ENCODE measurements around the gene PRXL2B.
"Not testable (repeated sequence)": the region's sequence is repeated elsewhere in the genome, so short reads cannot be mapped to it uniquely, and the experiment has no call there.

- TF ChIP-seq CTCF (conservative IDR thresholded peaks at IDR 0.05; ENCODE audit: low read depth in 2 of 2); EZH2 (IDR thresholded peaks at IDR 0.05; ENCODE audit: low read depth, unreplicated experiment); POLR2AphosphoS5 (IDR thresholded peaks at IDR 0.05; ENCODE audit: low read depth); EZH2phosphoT487 (IDR thresholded peaks at IDR 0.05; ENCODE audit: unreplicated experiment); ZNF331 (CRISPR knock-in tag; IDR thresholded peaks at IDR 0.05; ENCODE audit: low read depth); JUNB (IDR thresholded peaks at IDR 0.05; ENCODE audit: unreplicated experiment); NANOG (IDR thresholded peaks at IDR 0.05; ENCODE audit: borderline replicate concordance); CREB1 (CRISPR knock-in tag; IDR thresholded peaks at IDR 0.05; ENCODE audit: low read depth); STAT1 (IDR thresholded peaks at IDR 0.05; ENCODE audit: unreplicated experiment); ZNF114 (CRISPR knock-in tag; IDR thresholded peaks at IDR 0.05): not testable (repeated sequence)
- TF ChIP-seq, protein P1, sequence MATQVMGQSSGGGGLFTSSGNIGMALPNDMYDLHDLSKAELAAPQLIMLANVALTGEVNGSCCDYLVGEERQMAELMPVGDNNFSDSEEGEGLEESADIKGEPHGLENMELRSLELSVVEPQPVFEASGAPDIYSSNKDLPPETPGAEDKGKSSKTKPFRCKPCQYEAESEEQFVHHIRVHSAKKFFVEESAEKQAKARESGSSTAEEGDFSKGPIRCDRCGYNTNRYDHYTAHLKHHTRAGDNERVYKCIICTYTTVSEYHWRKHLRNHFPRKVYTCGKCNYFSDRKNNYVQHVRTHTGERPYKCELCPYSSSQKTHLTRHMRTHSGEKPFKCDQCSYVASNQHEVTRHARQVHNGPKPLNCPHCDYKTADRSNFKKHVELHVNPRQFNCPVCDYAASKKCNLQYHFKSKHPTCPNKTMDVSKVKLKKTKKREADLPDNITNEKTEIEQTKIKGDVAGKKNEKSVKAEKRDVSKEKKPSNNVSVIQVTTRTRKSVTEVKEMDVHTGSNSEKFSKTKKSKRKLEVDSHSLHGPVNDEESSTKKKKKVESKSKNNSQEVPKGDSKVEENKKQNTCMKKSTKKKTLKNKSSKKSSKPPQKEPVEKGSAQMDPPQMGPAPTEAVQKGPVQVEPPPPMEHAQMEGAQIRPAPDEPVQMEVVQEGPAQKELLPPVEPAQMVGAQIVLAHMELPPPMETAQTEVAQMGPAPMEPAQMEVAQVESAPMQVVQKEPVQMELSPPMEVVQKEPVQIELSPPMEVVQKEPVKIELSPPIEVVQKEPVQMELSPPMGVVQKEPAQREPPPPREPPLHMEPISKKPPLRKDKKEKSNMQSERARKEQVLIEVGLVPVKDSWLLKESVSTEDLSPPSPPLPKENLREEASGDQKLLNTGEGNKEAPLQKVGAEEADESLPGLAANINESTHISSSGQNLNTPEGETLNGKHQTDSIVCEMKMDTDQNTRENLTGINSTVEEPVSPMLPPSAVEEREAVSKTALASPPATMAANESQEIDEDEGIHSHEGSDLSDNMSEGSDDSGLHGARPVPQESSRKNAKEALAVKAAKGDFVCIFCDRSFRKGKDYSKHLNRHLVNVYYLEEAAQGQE (IDR thresholded peaks at IDR 0.05; ENCODE audit: unreplicated experiment), result not testable (repeated sequence)
These were observed 36.2 kb upstream of the PRXL2B start for GRCh38 chr1:2550309-2550861.
